Activated T-cell treated with anti-CD3 and anti-CD28 coated beads for 24 hours (primary cell): Measurements from ENCODE around the gene OPRM1.

ENCODE experiments used
- DNase-seq: peaks from one replicate; pipeline ENCODE4 v3.0.0-alpha.2; 2020; ENCODE audit warnings: low read depth

The OPRM1 gene

GRCh38 chr6:154242617-154243357, 203.7 kb downstream of the OPRM1 start:
- no peak for DNase-seq

DNA sequence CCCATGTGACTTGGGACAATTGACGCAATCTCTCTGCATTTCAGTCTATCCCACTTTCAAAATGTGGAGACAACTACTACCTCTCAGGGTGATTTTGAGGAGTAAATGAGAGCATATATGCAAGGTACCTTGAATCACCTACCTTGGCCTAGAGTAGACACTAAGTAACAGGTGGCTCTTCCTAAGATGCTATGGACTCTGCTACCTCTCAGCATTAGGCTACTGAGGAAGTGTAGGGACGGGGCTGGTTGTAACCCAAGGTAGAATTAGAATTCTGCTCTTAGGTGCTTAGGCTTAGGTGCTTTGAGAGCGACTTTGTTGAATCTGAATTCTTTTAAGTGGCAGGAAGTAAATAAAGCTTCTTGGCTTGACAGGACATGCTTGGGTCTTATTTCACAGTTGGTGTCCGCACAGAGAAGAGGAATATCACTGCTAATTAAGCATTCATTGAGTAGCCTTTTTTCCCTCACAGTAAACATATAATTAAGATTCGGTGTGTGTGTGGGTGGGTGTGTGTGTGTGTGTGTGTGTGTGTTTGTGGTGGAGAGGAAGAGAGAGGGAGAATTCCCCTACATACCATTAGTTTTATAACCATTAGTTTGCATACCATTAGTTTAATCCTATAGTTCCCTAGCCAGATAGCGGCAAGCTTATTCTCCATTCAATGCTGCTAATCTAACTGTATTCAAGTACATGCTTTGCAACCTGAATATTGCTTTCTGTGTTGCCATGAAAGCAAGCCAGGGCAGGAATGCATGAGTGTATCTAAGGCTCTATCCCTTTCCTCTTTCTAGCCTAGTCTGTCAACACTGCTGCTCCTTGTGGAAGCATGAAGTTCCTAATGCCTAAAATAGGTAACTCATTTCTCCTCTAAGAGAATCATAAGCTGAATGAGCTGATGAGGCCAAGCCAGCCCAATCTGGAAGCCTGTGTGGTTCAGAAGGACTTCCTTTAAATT, 205.0 kb downstream of the OPRM1 start:
- DNase-seq = no peak

GRCh38 chr6:154245506-154245905, 206.5 kb downstream of the OPRM1 start:
- DNase-seq = no peak

DNA sequence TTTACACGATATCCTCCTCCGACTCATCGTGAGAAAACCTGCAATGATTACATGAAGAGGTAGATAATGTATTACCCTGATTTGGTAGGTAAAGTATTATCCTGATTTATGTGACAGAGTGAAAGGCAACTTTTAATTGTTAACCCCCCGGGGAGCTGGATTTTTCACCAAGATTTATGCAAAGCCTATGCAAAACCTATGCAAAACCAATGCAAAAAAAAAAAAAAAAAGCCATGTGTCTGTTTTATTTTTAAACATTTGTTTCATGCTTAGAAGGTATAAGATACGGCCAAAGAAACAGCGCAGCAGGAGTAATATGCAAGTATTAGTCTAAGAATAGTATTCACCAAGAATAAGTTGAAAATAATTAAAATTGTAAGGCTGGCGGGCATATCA, 207.7 kb downstream of the OPRM1 start:
- DNase-seq = no peak

- DNase-seq = no peak
Observed at GRCh38 chr6:154247119-154247861, 208.2 kb downstream of the OPRM1 start.

GRCh38 chr6:154249499-154250298, 210.7 kb downstream of the OPRM1 start:
- no peak for DNase-seq

GRCh38 chr6:154251116-154251515, 212.1 kb downstream of the OPRM1 start:
- DNase-seq = no peak

- no peak for DNase-seq
Observed at GRCh38 chr6:154252678-154253077, 213.6 kb downstream of the OPRM1 start.

DNA sequence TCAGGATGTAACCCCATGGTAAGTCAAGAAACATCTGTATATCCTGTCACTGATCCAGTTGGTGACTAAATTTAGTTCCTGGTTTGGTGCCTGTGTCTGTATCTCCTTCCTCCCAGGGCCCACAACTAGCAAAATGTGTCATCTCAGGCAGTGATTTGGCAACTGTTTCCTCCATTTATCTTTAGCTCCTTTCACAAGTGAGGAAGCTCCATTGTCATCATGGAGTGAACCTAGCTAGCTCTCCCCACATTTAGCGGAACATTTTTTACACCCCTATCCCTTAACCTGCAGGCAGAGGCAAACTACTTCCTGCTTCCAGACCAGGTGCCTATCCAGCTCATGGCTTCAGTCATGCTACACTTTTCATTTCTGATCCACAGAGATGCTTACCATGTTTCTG, 218.0 kb downstream of the OPRM1 start:
- DNase-seq = no peak

DNA sequence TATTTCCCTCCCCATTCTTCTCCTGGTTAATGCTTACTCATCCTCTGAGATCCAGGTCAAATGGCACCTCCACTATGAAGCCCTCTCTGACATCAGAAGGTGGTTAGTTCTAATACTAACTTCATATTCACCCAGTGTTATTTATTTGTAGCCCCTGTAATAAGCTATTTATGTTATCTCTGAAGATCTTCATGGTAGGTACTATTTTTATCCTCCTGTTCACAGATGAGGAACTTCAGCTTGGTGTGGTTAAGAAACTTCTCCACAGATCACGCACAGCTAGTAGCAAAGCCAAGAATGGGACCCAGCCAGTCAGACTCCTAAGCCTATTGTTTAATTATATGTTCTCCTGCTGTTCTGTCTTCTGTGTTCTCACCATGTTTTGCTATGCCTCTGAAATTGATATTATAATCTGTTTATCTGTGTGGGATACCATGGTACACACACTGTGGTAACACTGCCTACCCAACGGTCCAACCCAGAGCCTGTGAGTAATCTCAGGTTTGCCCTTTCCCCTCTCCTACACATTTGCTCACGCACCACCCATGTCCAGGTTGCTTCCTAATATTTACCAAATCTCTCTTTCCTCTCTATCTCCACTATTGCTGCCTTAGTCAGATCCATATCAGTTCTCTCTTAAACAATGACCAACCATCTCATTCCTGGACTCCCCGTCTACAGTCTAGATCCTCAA, 219.2 kb downstream of the OPRM1 start:
- no peak for DNase-seq

DNA sequence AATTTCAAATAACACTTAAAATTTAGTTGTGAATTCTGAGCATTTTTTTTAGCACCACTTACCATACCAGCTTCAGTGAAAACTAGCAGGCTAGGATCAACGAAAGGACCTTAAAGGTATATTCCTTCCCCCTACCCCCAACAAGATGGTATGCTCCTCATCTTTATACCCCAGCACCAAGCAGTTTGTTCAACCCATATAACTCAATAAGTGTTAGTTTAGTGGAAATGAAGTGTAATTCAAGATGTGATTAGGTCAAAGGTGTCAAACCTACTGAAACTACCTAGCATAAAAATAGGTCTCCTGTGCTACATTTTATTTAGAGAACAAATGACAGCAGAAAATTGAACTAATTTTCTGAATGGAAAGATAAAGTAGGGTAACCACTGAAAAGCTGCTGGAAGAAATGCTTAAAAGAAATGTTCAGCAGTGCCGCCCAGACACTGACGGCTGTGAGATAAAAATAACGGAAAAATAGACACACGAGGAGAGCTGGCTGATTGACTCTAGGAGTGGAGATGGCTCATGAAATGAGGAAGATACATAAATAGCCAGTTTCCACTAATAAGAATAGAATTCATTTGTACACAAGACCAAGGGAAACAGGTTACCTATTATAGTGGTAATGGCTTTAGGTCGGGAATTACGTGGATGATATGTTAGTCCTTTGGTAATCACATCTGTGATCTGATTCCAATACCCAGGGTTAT, 222.8 kb downstream of the OPRM1 start:
- DNase-seq = no peak

DNA sequence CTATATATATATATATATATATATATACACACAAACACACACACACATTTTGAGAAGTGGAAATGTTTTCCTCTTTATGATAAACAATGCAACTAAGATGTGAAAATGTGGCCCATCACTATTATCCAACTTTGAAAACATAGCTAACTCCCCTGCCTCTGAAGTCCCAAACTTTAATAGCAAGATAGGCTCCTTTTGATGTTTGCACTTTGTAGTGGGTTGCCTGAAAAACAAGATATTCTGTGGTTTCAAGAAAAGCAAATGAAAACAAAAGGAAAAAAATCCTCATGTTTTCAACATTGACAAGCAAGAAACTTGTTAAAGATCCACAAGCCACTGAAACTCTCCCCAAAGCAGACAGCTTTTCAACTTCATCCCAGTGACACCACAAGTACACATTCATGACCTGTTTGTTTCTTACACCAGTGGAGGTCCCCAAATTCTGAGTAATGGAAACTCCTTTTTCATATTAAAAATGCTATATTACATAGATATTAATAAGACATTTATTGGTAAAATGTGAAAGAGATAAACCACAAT, 227.6 kb downstream of the OPRM1 start:
- DNase-seq = no peak

DNA sequence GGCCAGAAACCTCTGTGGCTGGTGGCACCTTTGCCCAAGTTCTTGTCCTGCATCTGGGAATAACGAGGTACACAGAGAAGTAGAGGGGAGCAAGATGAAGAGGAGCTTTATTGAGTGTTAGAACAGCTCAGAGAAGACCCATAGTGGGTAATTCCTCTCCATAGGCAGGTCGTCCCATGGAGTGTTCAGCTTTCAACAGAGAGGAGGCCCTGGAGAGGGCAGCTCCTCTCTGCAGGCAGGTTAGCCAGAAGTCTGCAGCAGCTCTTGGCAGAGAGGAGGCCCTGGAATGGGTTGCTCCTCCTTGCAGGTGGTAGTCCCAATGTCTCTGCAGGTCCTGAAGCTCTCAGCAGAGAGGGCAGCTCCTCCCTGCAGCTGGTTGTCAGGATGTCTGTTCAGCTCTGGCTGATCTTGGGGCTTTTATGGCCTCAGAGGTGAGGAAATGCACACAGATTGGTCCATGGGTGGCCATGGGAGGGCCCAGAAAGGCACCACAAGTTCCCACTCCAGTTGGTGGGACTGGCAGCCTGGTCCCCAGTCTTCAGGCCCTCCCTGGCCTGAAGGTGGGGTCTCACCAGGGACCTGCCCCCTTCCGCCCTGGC, 228.6 kb downstream of the OPRM1 start:
- DNase-seq = no peak

- no peak for DNase-seq
Observed at GRCh38 chr6:154268486-154268885, 229.4 kb downstream of the OPRM1 start.

DNA sequence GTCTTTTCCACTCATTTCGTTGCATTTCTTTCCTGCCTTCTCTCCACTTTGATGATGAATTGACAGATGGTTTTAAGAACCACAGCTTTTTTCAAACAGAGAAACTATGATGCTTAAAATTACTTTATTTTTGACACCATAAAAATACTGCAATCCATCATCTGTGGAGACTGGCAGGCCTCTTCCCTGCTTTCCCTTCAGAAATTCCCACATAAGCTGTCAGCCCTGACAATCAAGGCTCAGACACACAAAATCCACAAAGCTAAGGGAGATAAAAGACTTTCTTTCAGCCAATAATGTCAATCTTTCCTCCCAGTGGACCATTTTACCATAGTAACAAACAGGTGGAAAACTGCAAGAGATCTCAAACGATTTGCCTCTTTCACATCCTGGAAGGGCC, 235.1 kb downstream of the OPRM1 start:
- DNase-seq = no peak

DNA sequence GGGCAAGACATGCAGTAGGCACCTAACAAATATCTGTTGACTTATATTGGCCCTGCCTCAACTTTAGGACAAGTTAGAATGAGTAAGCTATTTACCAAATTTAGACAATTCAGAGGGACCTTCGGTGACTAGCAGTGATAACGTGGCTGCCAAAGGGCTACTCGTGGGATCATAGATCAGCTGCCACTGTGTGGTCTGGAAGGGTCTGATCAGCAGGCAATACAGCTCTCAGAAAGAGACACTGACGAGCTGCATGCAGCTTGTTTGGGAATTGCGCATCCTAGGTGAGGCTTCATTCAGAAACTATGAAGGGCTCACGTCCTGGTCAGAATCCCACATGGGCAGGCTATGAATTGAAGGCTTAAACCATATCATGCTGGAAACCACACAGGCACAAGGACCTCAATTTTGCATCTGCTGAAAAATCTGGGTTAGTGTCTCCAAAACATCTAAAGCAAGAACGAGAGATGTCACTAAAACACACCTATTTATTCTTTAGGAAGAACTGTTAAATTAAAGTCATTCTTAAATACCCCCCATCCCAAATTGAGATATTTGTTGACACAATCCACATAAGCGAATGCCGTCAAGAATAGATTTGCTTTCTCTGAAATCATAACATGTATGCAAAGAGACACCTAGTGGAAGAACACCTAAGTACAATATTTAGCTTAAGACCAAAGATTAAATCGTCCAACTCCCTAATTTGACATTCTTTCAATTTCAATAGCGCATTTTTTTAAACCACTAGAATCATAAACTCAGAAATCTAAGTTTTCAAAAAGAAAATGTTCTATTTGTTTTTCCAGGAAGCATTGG, 238.0 kb downstream of the OPRM1 start:
- no peak for DNase-seq

DNA sequence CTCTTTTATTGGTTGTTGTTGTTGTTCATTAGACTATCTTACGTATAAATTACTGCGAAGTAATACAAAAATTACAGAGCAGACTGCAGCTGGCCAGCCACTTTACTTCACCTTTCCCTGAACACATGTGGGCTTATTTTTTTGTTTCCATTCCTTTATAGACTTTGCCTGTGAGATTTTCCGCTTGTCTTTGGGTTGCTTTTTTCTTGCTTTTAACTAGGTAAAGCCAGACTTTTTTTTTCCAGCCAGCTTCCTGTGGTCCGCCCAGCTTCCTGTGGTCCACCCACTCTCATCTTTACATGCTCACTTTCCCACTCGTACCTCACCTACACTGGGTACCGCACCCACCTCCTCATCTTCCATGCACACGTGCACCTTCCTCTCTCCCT, 238.6 kb downstream of the OPRM1 start:
- DNase-seq = no peak

GRCh38 chr6:154280521-154280920, 241.5 kb downstream of the OPRM1 start:
- no peak for DNase-seq

DNA sequence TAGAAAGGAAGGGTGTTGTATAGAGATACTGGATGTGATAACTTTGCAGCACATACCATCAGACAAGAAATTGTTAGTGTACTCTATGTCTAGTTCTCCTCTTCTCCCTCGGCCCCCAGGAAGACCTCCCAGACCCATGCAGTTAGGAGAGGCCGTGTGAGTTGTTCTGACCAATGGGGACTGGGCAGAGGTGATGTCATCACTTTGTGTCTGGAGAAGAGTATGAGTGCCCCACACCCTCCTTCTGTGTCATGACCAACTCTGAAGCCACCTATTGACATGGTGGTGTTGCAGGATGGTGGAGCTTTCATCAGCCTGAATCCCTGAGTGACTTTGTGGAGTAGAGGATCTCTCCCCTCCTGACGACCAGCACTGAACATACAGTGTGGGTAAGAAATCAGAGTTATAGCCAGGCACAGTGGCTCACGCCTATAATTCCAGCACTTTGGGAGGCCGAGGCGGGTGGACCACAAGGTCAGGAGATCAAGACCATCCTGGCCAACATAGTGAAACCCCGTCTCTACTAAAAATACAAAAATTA, 245.3 kb downstream of the OPRM1 start:
- DNase-seq = no peak
